H9 (cell line): Measurements from ENCODE around the gene DYNC1I2. TPM values are rescaled to one million over a fixed set of nuclear protein-coding genes. Genes with fewer than 3 reads are reported as not detected.

ENCODE experiments used
- DNase-seq: peaks from one replicate; pipeline ENCODE4 v3.0.0-alpha.2; 2017
- H2AFZ ChIP-seq: one replicate; pipeline ENCODE4 v1.6.1; 2013; ENCODE audit warnings: mild to moderate bottlenecking, low read length, control low read depth, moderate library complexity
- H2AK5ac ChIP-seq: 2 replicates; pipeline ENCODE4 v1.6.1; 2013; ENCODE audit warnings: low read length, control low read depth, mixed read lengths; ENCODE audit not compliant: insufficient read length
- H2BK120ac ChIP-seq: one replicate; pipeline ENCODE4 v1.6.1; 2013; ENCODE audit warnings: low read depth, mild to moderate bottlenecking, low read length, control low read depth, inconsistent platforms; ENCODE audit not compliant: poor library complexity, severe bottlenecking
- H2BK12ac ChIP-seq: 2 replicates; pipeline ENCODE4 v1.6.1; 2013; ENCODE audit warnings: low read length, control low read depth, mixed read lengths, low read depth; ENCODE audit not compliant: insufficient read length
- H2BK15ac ChIP-seq: 2 replicates; pipeline ENCODE4 v1.6.1; 2013; ENCODE audit warnings: low read depth, low read length, control low read depth
- H2BK20ac ChIP-seq: one replicate; pipeline ENCODE4 v1.6.1; 2013; ENCODE audit warnings: low read depth, mild to moderate bottlenecking, low read length, control low read depth, inconsistent platforms; ENCODE audit not compliant: poor library complexity, severe bottlenecking
- H2BK5ac ChIP-seq: 2 replicates; pipeline ENCODE4 v1.6.1; 2013; ENCODE audit warnings: low read length, control low read depth, mixed read lengths; ENCODE audit not compliant: insufficient read length
- H3K14ac ChIP-seq: 2 replicates; pipeline ENCODE4 v1.6.1; 2013; ENCODE audit warnings: low read length, control low read depth; ENCODE audit not compliant: insufficient read depth
- H3K18ac ChIP-seq: 2 replicates; pipeline ENCODE4 v1.6.1; 2013; ENCODE audit warnings: low read depth, mild to moderate bottlenecking, mixed read lengths, low read length, control low read depth; ENCODE audit not compliant: insufficient read length
- H3K23ac ChIP-seq: 2 replicates; pipeline ENCODE4 v1.6.1; 2013; ENCODE audit warnings: low read length, control low read depth, mixed read lengths, low read depth; ENCODE audit not compliant: insufficient read length
- H3K23me2 ChIP-seq: 2 replicates; pipeline ENCODE4 v1.6.1; 2013; ENCODE audit warnings: low read depth, mild to moderate bottlenecking, mixed read lengths, low read length, control low read depth; ENCODE audit not compliant: insufficient read length, poor library complexity, severe bottlenecking
- H3K27ac ChIP-seq: 2 replicates; pipeline ENCODE4 v1.5.1; 2013; ENCODE audit warnings: low read length, control low read depth, mixed read lengths, low read depth; ENCODE audit not compliant: insufficient read length
- H3K27me3 ChIP-seq: 2 replicates; pipeline ENCODE4 v1.6.1; 2013; ENCODE audit warnings: low read length, control low read depth, inconsistent platforms; ENCODE audit not compliant: insufficient read depth
- H3K4ac ChIP-seq: 2 replicates; pipeline ENCODE4 v1.6.1; 2013; ENCODE audit warnings: low read depth, mild to moderate bottlenecking, control low read depth, inconsistent platforms, low read length, moderate library complexity
- H3K4me1 ChIP-seq: 2 replicates; pipeline ENCODE4 v1.6.1; 2013; ENCODE audit warnings: low read length, control low read depth, inconsistent platforms; ENCODE audit not compliant: insufficient read depth
- H3K4me2 ChIP-seq: 2 replicates; pipeline ENCODE4 v1.6.1; 2013; ENCODE audit warnings: low read length, control low read depth, mixed read lengths; ENCODE audit not compliant: insufficient read length, insufficient read depth
- H3K56ac ChIP-seq: 2 replicates; pipeline ENCODE4 v1.6.1; 2013; ENCODE audit warnings: low read depth, mild to moderate bottlenecking, mixed read lengths, low read length, control low read depth; ENCODE audit not compliant: insufficient read length
- H3K79me1 ChIP-seq: 2 replicates; pipeline ENCODE4 v1.6.1; 2013; ENCODE audit warnings: low read depth, mild to moderate bottlenecking, moderate library complexity, low read length, control low read depth, inconsistent platforms; ENCODE audit not compliant: insufficient read depth, poor library complexity, severe bottlenecking
- H3K79me2 ChIP-seq: 2 replicates; pipeline ENCODE4 v1.6.1; 2013; ENCODE audit warnings: low read length, control low read depth, inconsistent platforms; ENCODE audit not compliant: insufficient read depth
- H3K9ac ChIP-seq: 2 replicates; pipeline ENCODE4 v1.6.1; 2013; ENCODE audit warnings: low read length, control low read depth, mixed read lengths; ENCODE audit not compliant: insufficient read length; ENCODE audit errors: extremely low read depth
- H3K9me3 ChIP-seq: one replicate; pipeline ENCODE4 v1.6.1; 2013; ENCODE audit warnings: low read depth, low read length, inconsistent platforms; ENCODE audit not compliant: control insufficient read depth
- H3T11ph ChIP-seq: one replicate; pipeline ENCODE4 v1.6.1; 2013; ENCODE audit warnings: mild to moderate bottlenecking, low read length, control low read depth, inconsistent platforms
- H4K20me1 ChIP-seq: one replicate; pipeline ENCODE4 v1.6.1; 2013; ENCODE audit not compliant: control insufficient read depth, insufficient read length, insufficient read depth
- H4K5ac ChIP-seq: 2 replicates; pipeline ENCODE4 v1.6.1; 2013; ENCODE audit warnings: low read depth, mild to moderate bottlenecking, mixed read lengths, low read length, control low read depth; ENCODE audit not compliant: insufficient read length
- H4K8ac ChIP-seq: replicated peaks from 2 replicates; pipeline ENCODE4 v1.6.1; 2013; ENCODE audit warnings: low read length, control low read depth, mixed read lengths, low read depth; ENCODE audit not compliant: insufficient read length
- H4K91ac ChIP-seq: 2 replicates; pipeline ENCODE4 v1.6.1; 2013; ENCODE audit warnings: low read depth, mild to moderate bottlenecking, moderate library complexity, mixed read lengths, low read length, control low read depth; ENCODE audit not compliant: insufficient read length
- H3K27ac Mint-ChIP-seq, 3 experiments: 2 replicates in 2 of 3; 3 replicates in 1 of 3; pipeline ENCODE4 v1.8.0; 2020 to 2021; ENCODE audit warnings: mixed read lengths in 3 of 3, mild to moderate bottlenecking in 1 of 3, moderate library complexity in 1 of 3
- H3K27me3 Mint-ChIP-seq: 2 replicates; pipeline ENCODE4 v1.8.0; 2021; ENCODE audit warnings: low read depth, mild to moderate bottlenecking, moderate library complexity, mixed read lengths
- H3K36me3 Mint-ChIP-seq, 3 experiments: 2 replicates in 2 of 3; 3 replicates in 1 of 3; pipeline ENCODE4 v1.8.0; 2020 to 2021; ENCODE audit warnings: low read depth in 3 of 3, mixed read lengths in 3 of 3; ENCODE audit not compliant: insufficient read depth in 1 of 3
- H3K4me1 Mint-ChIP-seq, 2 experiments: 2 replicates each; pipeline ENCODE4 v1.8.0; 2020; ENCODE audit warnings: mixed read lengths in 2 of 2
- H3K4me3 Mint-ChIP-seq, 2 experiments: 2 replicates in 1 of 2; 3 replicates in 1 of 2; pipeline ENCODE4 v1.8.0; 2020 to 2021; ENCODE audit warnings: mild to moderate bottlenecking in 2 of 2, mixed read lengths in 2 of 2, moderate library complexity in 1 of 2
- H3K9me3 Mint-ChIP-seq, 2 experiments: 2 replicates in 1 of 2; 3 replicates in 1 of 2; pipeline ENCODE4 v1.8.0; 2020; ENCODE audit warnings: mild to moderate bottlenecking in 2 of 2, mixed read lengths in 2 of 2, moderate library complexity in 1 of 2
- CTCF ChIP-seq: fragments of 200-600 bp; sonication (generic); conservative IDR thresholded peaks from 3 replicates; pipeline ENCODE4 v1.8.0; 2021; ENCODE audit warnings: antibody characterized with exemption, mild to moderate bottlenecking
- WGBS: extraction: QIAGEN DNeasy Blood & Tissue Kit; methylation state at CpG from one replicate; pipeline ENCODE4 v1.1.7; 2013; ENCODE audit warnings: missing lambda C conversion rate, low lambda C conversion rate, mixed read lengths; ENCODE audit not compliant: insufficient read length; ENCODE audit errors: extremely low coverage; 5-methylcytosine and 5-hydroxymethylcytosine counted together
- total RNA-seq: library from RNA; stranded (reverse); gene quantifications from 2 replicates; pipeline ENCODE4 v1.2.1, GENCODE V29; 2021

Gene DYNC1I2
- total RNA-seq, 1 experiment from 2014 or later, result 73.4 TPM

- no peak overlapping the region for H3K14ac ChIP-seq
- H3K4ac ChIP-seq, result no peak overlapping the region
Measured at GRCh38 chr2:171762879-171763573, 75.8 kb downstream of the DYNC1I2 start.

More at GRCh38 chr2:171762879-171763573, 75.8 kb downstream of the DYNC1I2 start:
- Histone ChIP-seq H2AFZ (no peak overlapping the region), H2AK5ac (no peak overlapping the region), H3K56ac (no peak overlapping the region), H4K8ac (no peak overlapping the region), H4K5ac (no peak overlapping the region), H2BK5ac (no peak overlapping the region), H2BK20ac (no peak overlapping the region), H3K9me3 (no peaks in the 10 kb centered on the region), H2BK12ac (no peak overlapping the region), H2BK120ac (no peak overlapping the region), H3K9ac (no peak overlapping the region), H3K23me2 (no peaks in the 10 kb centered on the region), H3K23ac (no peak overlapping the region), H3K27me3 (no peaks in the 10 kb centered on the region), H3K4me2 (no peak overlapping the region), H3K27ac (no peak overlapping the region), H3T11ph (no peak overlapping the region), H4K91ac (no peak overlapping the region), H3K18ac (no peak overlapping the region), H4K20me1 (no peaks in the 10 kb centered on the region), H3K79me1 (no peaks in the 10 kb centered on the region), H2BK15ac (no peak overlapping the region), H3K79me2 (no peaks in the 10 kb centered on the region), H3K4me1 (no peaks in the 10 kb centered on the region)
- DNase-seq, result no peak
- Mint-ChIP-seq H3K4me3 (no peak overlapping the region), H3K27ac (no peak overlapping the region; a peak in 2 of 7 replicates), H3K4me1 (peaks cover 8 to 11% of the 10 kb centered on the region in 2 experiments), H3K36me3 (peaks cover 18 to 34% (median 24%) of the 10 kb centered on the region in 3 experiments), H3K9me3 (no peaks in the 10 kb centered on the region), H3K27me3 (no peaks in the 10 kb centered on the region)
- no peak for TF ChIP-seq CTCF
- no CpG with 5 or more reads among the region's 2 CpGs for WGBS
